ENCODE data around the gene PTOV1.

- TF ChIP-seq CTCF (IDR thresholded peaks at IDR 0.05) (no peak), EZH2 (IDR thresholded peaks at IDR 0.05; ENCODE audit: borderline replicate concordance, insufficient read depth, low read depth, low read length, poor library complexity, severe bottlenecking) (no peak)
Measured at GRCh38 chr19:49801966-49802661, 48.8 kb upstream of the PTOV1 start.
